ENCODE data around the gene CASP5. TPM values are rescaled to one million over a fixed set of nuclear protein-coding genes. Genes with fewer than 3 reads are reported as not detected.
"Not testable (repeated sequence)": the region's sequence is repeated elsewhere in the genome, so short reads cannot be mapped to it uniquely, and the experiment has no call there.

Gene CASP5
- total RNA-seq, 1 experiment from 2014 or later, result not detected

GRCh38 chr11:104979839-104980238 is 43.1 kb downstream of the CASP5 start:
- Histone ChIP-seq H3K27ac (no peak overlapping the region), H3K9me2 (ENCODE audit: insufficient read depth) (peaks cover 4% of the 10 kb centered on the region; the same call in 1 of the 2 replicates), H3K4me2 (no peak overlapping the region), H3K4me1 (replicated peaks; ENCODE audit: insufficient read depth) (no peaks in the 10 kb centered on the region), H3F3A (ENCODE audit: insufficient read depth, low read depth) (no peaks in the 10 kb centered on the region), H3K9me3 (ENCODE audit: insufficient read depth, low read depth) (peaks cover 10% of the 10 kb centered on the region), H3K79me2 (ENCODE audit: low read depth) (no peaks in the 10 kb centered on the region), H3K36me3 (ENCODE audit: low read depth) (no peaks in the 10 kb centered on the region), H2AFZ (no peak overlapping the region), H4K20me1 (ENCODE audit: insufficient read depth) (no peaks in the 10 kb centered on the region), H3K27me3 (ENCODE audit: insufficient read depth, low read depth) (no peaks in the 10 kb centered on the region), H3K4me3 (no peak overlapping the region)
- DNase-seq, result no peak
- BruUV-seq (replicated peaks), result no TSS peak
- CTCF ChIA-PET, result no interaction called here
- POLR2A ChIA-PET (ENCODE audit: unreplicated experiment), result no interaction called here
- intact Hi-C loops (cut with micrococcal nuclease; ENCODE audit: unreplicated experiment), result no loop called here
- TF ChIP-seq EZH2 (IDR thresholded peaks at IDR 0.05; ENCODE audit: low read depth), result no peak
- no peak for TF ChIP-seq CTCF (conservative IDR thresholded peaks at IDR 0.05)

GRCh38 chr11:104973616-104974015 is 49.4 kb downstream of the CASP5 start:
- intact Hi-C loops (cut with micrococcal nuclease; ENCODE audit: unreplicated experiment), result no loop called here
- no peak for DNase-seq
- POLR2A ChIA-PET (ENCODE audit: unreplicated experiment), result no interaction called here
- Histone ChIP-seq H3K9me2 (ENCODE audit: insufficient read depth) (no peaks in the 10 kb centered on the region), H4K20me1 (ENCODE audit: insufficient read depth) (no peaks in the 10 kb centered on the region), H3K9me3 (ENCODE audit: insufficient read depth, low read depth) (peaks cover 14% of the 10 kb centered on the region), H3K4me3 (no peak overlapping the region), H2AFZ (no peak overlapping the region), H3K27ac (no peak overlapping the region), H3K36me3 (ENCODE audit: low read depth) (no peaks in the 10 kb centered on the region), H3K79me2 (ENCODE audit: low read depth) (no peaks in the 10 kb centered on the region), H3F3A (ENCODE audit: insufficient read depth, low read depth) (0 out of 2 replicates have a peak, but pooled peaks cover 3% of the 10 kb centered on the region), H3K4me2 (no peak overlapping the region), H3K27me3 (ENCODE audit: insufficient read depth, low read depth) (no peaks in the 10 kb centered on the region), H3K4me1 (replicated peaks; ENCODE audit: insufficient read depth) (peaks cover 7% of the 10 kb centered on the region)
- no TSS peak for BruUV-seq (replicated peaks)
- no peak for TF ChIP-seq CTCF (conservative IDR thresholded peaks at IDR 0.05)
- TF ChIP-seq EZH2 (IDR thresholded peaks at IDR 0.05; ENCODE audit: low read depth), result no peak
- CTCF ChIA-PET, result interaction anchor here (0.6 kb wide), 1 partner anchor 341 kb away, joined by 4 read pairs; no protein-coding TSS in a partner anchor

- POLR2A ChIA-PET (ENCODE audit: unreplicated experiment), result not testable (repeated sequence)
These were observed 50.0 kb downstream of the CASP5 start for GRCh38 chr11:104972924-104973323.

GRCh38 chr11:104970756-104971155 is 52.2 kb downstream of the CASP5 start:
- no peak overlapping the region for H3K4me2 ChIP-seq
- ChIA-PET POLR2A (ENCODE audit: unreplicated experiment) (no interaction called here), CTCF (no interaction called here)
- peaks cover 19% of the 10 kb centered on the region for H3F3A ChIP-seq (ENCODE audit: insufficient read depth, low read depth)
- DNase-seq, result no peak
- intact Hi-C loops (cut with micrococcal nuclease; ENCODE audit: unreplicated experiment), result no loop called here
- H3K79me2 ChIP-seq (ENCODE audit: low read depth), result peaks cover 17% of the 10 kb centered on the region
- peaks cover 5% of the 10 kb centered on the region; the same call in 1 of the 2 replicates for H3K36me3 ChIP-seq (ENCODE audit: low read depth)
- H3K9me3 ChIP-seq (ENCODE audit: insufficient read depth, low read depth), result peaks cover 18% of the 10 kb centered on the region
- no TSS peak for BruUV-seq (replicated peaks)
- peaks cover 23% of the 10 kb centered on the region for H3K4me1 ChIP-seq (replicated peaks; ENCODE audit: insufficient read depth)
- H4K20me1 ChIP-seq (ENCODE audit: insufficient read depth), result no peaks in the 10 kb centered on the region
- no peak overlapping the region for H3K4me3 ChIP-seq
- no peaks in the 10 kb centered on the region for H3K27me3 ChIP-seq (ENCODE audit: insufficient read depth, low read depth)
- no peak overlapping the region for H3K27ac ChIP-seq
- no peaks in the 10 kb centered on the region for H3K9me2 ChIP-seq (ENCODE audit: insufficient read depth)
- TF ChIP-seq CTCF (conservative IDR thresholded peaks at IDR 0.05), result no peak
- TF ChIP-seq EZH2 (IDR thresholded peaks at IDR 0.05; ENCODE audit: low read depth), result no peak
- H2AFZ ChIP-seq, result no peak overlapping the region

More at GRCh38 chr11:104972924-104973323, 50.0 kb downstream of the CASP5 start:
- intact Hi-C loops (cut with micrococcal nuclease; ENCODE audit: unreplicated experiment); DNase-seq; H3K27me3 ChIP-seq (ENCODE audit: insufficient read depth, low read depth); H3K4me1 ChIP-seq (replicated peaks; ENCODE audit: insufficient read depth); H3K79me2 ChIP-seq (ENCODE audit: low read depth); H3K27ac ChIP-seq; H3K9me2 ChIP-seq (ENCODE audit: insufficient read depth); H3F3A ChIP-seq (ENCODE audit: insufficient read depth, low read depth); H3K4me2 ChIP-seq; BruUV-seq (replicated peaks); H3K4me3 ChIP-seq; H2AFZ ChIP-seq; H3K36me3 ChIP-seq (ENCODE audit: low read depth); CTCF ChIA-PET; H4K20me1 ChIP-seq (ENCODE audit: insufficient read depth): not testable (repeated sequence)
- H3K9me3 ChIP-seq (ENCODE audit: insufficient read depth, low read depth), result peaks cover 14% of the 10 kb centered on the region
